Neural progenitor cell (in vitro differentiated cells): Measurements from ENCODE around the gene SIL1. TPM values are rescaled to one million over a fixed set of nuclear protein-coding genes. Genes with fewer than 3 reads are reported as not detected.
A peak's percentile ranks its signal among the peaks of the same experiment; 100 is the strongest.

Experiments used
- DNase-seq: peaks from one replicate; pipeline ENCODE4 v3.0.0-alpha.2; 2016; ENCODE audit warnings: low spot score
- H2AFZ ChIP-seq: fragments of 200-600 bp; sonication (generic); replicated peaks from 2 replicates; pipeline ENCODE4 v1.6.1; 2016; ENCODE audit warnings: antibody characterized with exemption
- H3F3A ChIP-seq: fragments of 200-600 bp; sonication (generic); 2 replicates; pipeline ENCODE4 v1.6.1; 2016; ENCODE audit warnings: antibody characterized with exemption, low read depth
- H3K27ac ChIP-seq: fragments of 200-600 bp; sonication (generic); 2 replicates; pipeline ENCODE4 v1.5.1; 2016; ENCODE audit warnings: mild to moderate bottlenecking
- H3K27me3 ChIP-seq: fragments of 200-600 bp; sonication (generic); 2 replicates; pipeline ENCODE4 v1.6.1; 2016; ENCODE audit warnings: mild to moderate bottlenecking, moderate library complexity
- H3K36me3 ChIP-seq: fragments of 200-600 bp; sonication (generic); 2 replicates; pipeline ENCODE4 v1.5.1; 2016
- H3K4me1 ChIP-seq: fragments of 200-600 bp; sonication (generic); 2 replicates; pipeline ENCODE4 v1.6.1; 2016; ENCODE audit warnings: mixed run types
- H3K4me2 ChIP-seq: fragments of 200-600 bp; sonication (generic); 2 replicates; pipeline ENCODE4 v1.6.1; 2016
- H3K4me3 ChIP-seq: fragments of 200-600 bp; sonication (generic); 2 replicates; pipeline ENCODE4 v1.5.1; 2016
- H3K79me2 ChIP-seq: fragments of 200-600 bp; sonication (generic); 2 replicates; pipeline ENCODE4 v1.6.1; 2016; ENCODE audit warnings: low read depth
- H3K9ac ChIP-seq: fragments of 200-600 bp; sonication (generic); 2 replicates; pipeline ENCODE4 v1.6.1; 2016
- H3K9me3 ChIP-seq: fragments of 200-600 bp; sonication (generic); 2 replicates; pipeline ENCODE4 v1.5.1; 2016; ENCODE audit warnings: low read depth
- H4K20me1 ChIP-seq: fragments of 200-600 bp; sonication (generic); 2 replicates; pipeline ENCODE4 v1.6.1; 2016; ENCODE audit warnings: low read depth
- H3K27ac Mint-ChIP-seq: 3 replicates; pipeline ENCODE4 v1.8.0; 2021; ENCODE audit warnings: mixed read lengths
- H3K27me3 Mint-ChIP-seq: 2 replicates; pipeline ENCODE4 v1.8.0; 2022; ENCODE audit warnings: low read depth, mild to moderate bottlenecking, inconsistent platforms, moderate library complexity, mixed read lengths; ENCODE audit not compliant: insufficient read depth
- H3K36me3 Mint-ChIP-seq: 3 replicates; pipeline ENCODE4 v1.8.0; 2021; ENCODE audit warnings: mixed read lengths
- H3K4me1 Mint-ChIP-seq: 3 replicates; pipeline ENCODE4 v1.8.0; 2021; ENCODE audit warnings: mixed read lengths
- H3K4me3 Mint-ChIP-seq: 3 replicates; pipeline ENCODE4 v1.8.0; 2021; ENCODE audit warnings: mild to moderate bottlenecking, moderate library complexity, mixed read lengths
- H3K9me3 Mint-ChIP-seq: 3 replicates; pipeline ENCODE4 v1.8.0; 2020; ENCODE audit warnings: mixed read lengths
- EZH2 ChIP-seq: fragments of 200-600 bp; sonication (generic); IDR thresholded peaks from 2 replicates; pipeline ENCODE4 v1.6.1; 2017; ENCODE audit warnings: antibody characterized with exemption, mild to moderate bottlenecking, moderate library complexity
- EZH2phosphoT487 ChIP-seq: fragments of 200-600 bp; sonication (generic); IDR thresholded peaks from 2 replicates; pipeline ENCODE4 v1.6.1; 2017; ENCODE audit warnings: antibody characterized with exemption
- total RNA-seq: library from RNA; depleted of rRNA; stranded (reverse); fragments of >200 nt; gene quantifications from 2 replicates; pipeline ENCODE4 v1.2.3, GENCODE V29; 2015; ENCODE audit warnings: low replicate concordance
- TF ChIP-seq, protein P1 (sequence below): fragments of 200-600 bp; sonication (generic); IDR thresholded peaks from 2 replicates; pipeline ENCODE4 v1.5.1; 2017; ENCODE audit warnings: antibody characterized with exemption, mild to moderate bottlenecking

Gene SIL1
- total RNA-seq, 1 donor from 2014 or later = 5.5 TPM

DNA sequence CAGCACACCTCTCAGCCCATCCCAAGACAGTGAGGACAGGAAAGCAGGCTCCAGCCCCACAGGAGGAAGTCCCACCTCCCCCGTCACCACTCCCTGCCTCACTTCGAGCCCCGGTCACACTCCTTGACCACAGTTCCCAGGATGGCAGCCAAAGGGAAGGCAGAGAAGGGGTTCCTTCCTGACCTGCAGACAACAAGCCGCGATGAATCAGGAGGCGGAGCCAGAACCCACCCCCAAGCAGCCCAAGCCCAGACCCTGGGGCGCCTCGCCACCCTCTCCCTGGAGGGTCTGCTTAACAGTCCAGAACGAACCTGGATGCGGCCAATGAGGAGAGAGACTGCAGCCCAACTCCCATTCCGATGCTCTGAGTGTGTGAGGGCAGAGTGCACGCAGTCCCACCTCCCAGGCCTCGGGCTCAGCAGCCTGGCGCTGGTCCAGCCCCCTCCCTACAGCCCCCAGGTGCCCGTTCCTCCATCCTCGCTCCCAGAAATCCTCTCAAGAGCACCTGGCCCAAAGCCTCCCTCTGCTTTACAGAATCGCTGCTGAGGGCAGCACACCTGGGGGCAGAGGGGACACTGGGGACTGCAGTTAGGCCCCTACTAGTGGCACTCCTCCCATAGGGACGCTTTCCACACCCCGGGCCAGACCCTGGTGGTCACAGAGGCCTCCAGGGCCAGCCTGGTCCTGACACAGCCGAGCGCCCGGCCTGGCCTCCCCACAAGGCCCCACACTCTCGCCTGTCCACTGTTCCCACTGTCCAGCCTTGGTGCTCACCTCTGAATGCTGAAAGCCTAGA, 253.4 kb downstream of the SIL1 start:
- no peak for DNase-seq

GRCh38 chr5:138943599-138944173, 254.5 kb downstream of the SIL1 start:
- peaks cover 14% of the 10 kb centered on the region for H3F3A ChIP-seq
- peaks cover 11% of the 10 kb centered on the region for H3K36me3 Mint-ChIP-seq
- no peak overlapping the region for H3K27ac ChIP-seq
- no peak overlapping the region for H2AFZ ChIP-seq
- peak overlapping the region; percentile 47 for H3K27ac Mint-ChIP-seq
- H3K36me3 ChIP-seq = no peaks in the 10 kb centered on the region
- H3K4me1 Mint-ChIP-seq = peaks cover 55% of the 10 kb centered on the region
- DNase-seq = no peak
- H3K4me3 ChIP-seq = no peak overlapping the region
- no peak overlapping the region for H3K4me2 ChIP-seq
- no peaks in the 10 kb centered on the region for H3K9me3 Mint-ChIP-seq
- H3K4me1 ChIP-seq = peaks cover 49% of the 10 kb centered on the region
- no peaks in the 10 kb centered on the region for H3K27me3 ChIP-seq
- H3K27me3 Mint-ChIP-seq = peaks cover 14% of the 10 kb centered on the region
- peak overlapping the region; percentile 24 for H3K4me3 Mint-ChIP-seq
- no peaks in the 10 kb centered on the region for H3K9me3 ChIP-seq
- H3K9ac ChIP-seq = no peak overlapping the region
- no peak for TF ChIP-seq EZH2
- TF ChIP-seq EZH2phosphoT487 = no peak
- TF ChIP-seq, protein P1, sequence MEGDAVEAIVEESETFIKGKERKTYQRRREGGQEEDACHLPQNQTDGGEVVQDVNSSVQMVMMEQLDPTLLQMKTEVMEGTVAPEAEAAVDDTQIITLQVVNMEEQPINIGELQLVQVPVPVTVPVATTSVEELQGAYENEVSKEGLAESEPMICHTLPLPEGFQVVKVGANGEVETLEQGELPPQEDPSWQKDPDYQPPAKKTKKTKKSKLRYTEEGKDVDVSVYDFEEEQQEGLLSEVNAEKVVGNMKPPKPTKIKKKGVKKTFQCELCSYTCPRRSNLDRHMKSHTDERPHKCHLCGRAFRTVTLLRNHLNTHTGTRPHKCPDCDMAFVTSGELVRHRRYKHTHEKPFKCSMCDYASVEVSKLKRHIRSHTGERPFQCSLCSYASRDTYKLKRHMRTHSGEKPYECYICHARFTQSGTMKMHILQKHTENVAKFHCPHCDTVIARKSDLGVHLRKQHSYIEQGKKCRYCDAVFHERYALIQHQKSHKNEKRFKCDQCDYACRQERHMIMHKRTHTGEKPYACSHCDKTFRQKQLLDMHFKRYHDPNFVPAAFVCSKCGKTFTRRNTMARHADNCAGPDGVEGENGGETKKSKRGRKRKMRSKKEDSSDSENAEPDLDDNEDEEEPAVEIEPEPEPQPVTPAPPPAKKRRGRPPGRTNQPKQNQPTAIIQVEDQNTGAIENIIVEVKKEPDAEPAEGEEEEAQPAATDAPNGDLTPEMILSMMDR = no peak
- H4K20me1 ChIP-seq = no peaks in the 10 kb centered on the region
- H3K79me2 ChIP-seq = no peaks in the 10 kb centered on the region

More for the DNA sequence above, 253.4 kb downstream of the SIL1 start:
- H3F3A ChIP-seq = peaks cover 17% of the 10 kb centered on the region
- H3K4me3 Mint-ChIP-seq = no peak overlapping the region
- H3K27ac Mint-ChIP-seq = peak overlapping the region; percentile 84
- no peak for TF ChIP-seq EZH2phosphoT487
- TF ChIP-seq EZH2 = no peak
- TF ChIP-seq, protein P1 = no peak
- H3K9me3 Mint-ChIP-seq = no peaks in the 10 kb centered on the region
- peaks cover 55% of the 10 kb centered on the region for H3K4me1 ChIP-seq
- H3K9me3 ChIP-seq = no peaks in the 10 kb centered on the region
- H3K27me3 Mint-ChIP-seq = peaks cover 16% of the 10 kb centered on the region
- no peaks in the 10 kb centered on the region for H3K36me3 ChIP-seq
- H3K4me1 Mint-ChIP-seq = peaks cover 61% of the 10 kb centered on the region
- H4K20me1 ChIP-seq = peaks cover 4% of the 10 kb centered on the region
- peaks cover 7% of the 10 kb centered on the region for H3K36me3 Mint-ChIP-seq
- H3K79me2 ChIP-seq = no peaks in the 10 kb centered on the region
- H3K4me3 ChIP-seq = no peak overlapping the region
- H2AFZ ChIP-seq = no peak overlapping the region
- H3K27me3 ChIP-seq = no peaks in the 10 kb centered on the region
- H3K27ac ChIP-seq = no peak overlapping the region
- no peak overlapping the region for H3K9ac ChIP-seq
- no peak overlapping the region for H3K4me2 ChIP-seq

- no peak for DNase-seq
- H3K9me3 ChIP-seq = no peaks in the 10 kb centered on the region
- H4K20me1 ChIP-seq = no peaks in the 10 kb centered on the region
- H3K4me3 Mint-ChIP-seq = peak overlapping the region; percentile 41
- H3K79me2 ChIP-seq = no peaks in the 10 kb centered on the region
- H3K4me2 ChIP-seq = peak overlapping the region; percentile 18
- peaks cover 12% of the 10 kb centered on the region for H3K27me3 Mint-ChIP-seq
- peaks cover 14% of the 10 kb centered on the region for H3F3A ChIP-seq
- H3K27ac ChIP-seq = no peak overlapping the region
- no peak overlapping the region for H3K4me3 ChIP-seq
- TF ChIP-seq EZH2 (no peak), EZH2phosphoT487 (no peak)
- TF ChIP-seq, protein P1 = no peak
- H3K9ac ChIP-seq = no peak overlapping the region
- peaks cover 44% of the 10 kb centered on the region for H3K4me1 ChIP-seq
- no peaks in the 10 kb centered on the region for H3K9me3 Mint-ChIP-seq
- no peaks in the 10 kb centered on the region for H3K27me3 ChIP-seq
- no peaks in the 10 kb centered on the region for H3K36me3 ChIP-seq
- peaks cover 51% of the 10 kb centered on the region for H3K4me1 Mint-ChIP-seq
- H2AFZ ChIP-seq = no peak overlapping the region
- peak overlapping the region; percentile 82 for H3K27ac Mint-ChIP-seq
- peaks cover 15% of the 10 kb centered on the region for H3K36me3 Mint-ChIP-seq
These were observed 255.3 kb downstream of the SIL1 start for GRCh38 chr5:138942861-138943260.
